ENCODE data around the gene LAMA5.

Gene LAMA5, protein sequence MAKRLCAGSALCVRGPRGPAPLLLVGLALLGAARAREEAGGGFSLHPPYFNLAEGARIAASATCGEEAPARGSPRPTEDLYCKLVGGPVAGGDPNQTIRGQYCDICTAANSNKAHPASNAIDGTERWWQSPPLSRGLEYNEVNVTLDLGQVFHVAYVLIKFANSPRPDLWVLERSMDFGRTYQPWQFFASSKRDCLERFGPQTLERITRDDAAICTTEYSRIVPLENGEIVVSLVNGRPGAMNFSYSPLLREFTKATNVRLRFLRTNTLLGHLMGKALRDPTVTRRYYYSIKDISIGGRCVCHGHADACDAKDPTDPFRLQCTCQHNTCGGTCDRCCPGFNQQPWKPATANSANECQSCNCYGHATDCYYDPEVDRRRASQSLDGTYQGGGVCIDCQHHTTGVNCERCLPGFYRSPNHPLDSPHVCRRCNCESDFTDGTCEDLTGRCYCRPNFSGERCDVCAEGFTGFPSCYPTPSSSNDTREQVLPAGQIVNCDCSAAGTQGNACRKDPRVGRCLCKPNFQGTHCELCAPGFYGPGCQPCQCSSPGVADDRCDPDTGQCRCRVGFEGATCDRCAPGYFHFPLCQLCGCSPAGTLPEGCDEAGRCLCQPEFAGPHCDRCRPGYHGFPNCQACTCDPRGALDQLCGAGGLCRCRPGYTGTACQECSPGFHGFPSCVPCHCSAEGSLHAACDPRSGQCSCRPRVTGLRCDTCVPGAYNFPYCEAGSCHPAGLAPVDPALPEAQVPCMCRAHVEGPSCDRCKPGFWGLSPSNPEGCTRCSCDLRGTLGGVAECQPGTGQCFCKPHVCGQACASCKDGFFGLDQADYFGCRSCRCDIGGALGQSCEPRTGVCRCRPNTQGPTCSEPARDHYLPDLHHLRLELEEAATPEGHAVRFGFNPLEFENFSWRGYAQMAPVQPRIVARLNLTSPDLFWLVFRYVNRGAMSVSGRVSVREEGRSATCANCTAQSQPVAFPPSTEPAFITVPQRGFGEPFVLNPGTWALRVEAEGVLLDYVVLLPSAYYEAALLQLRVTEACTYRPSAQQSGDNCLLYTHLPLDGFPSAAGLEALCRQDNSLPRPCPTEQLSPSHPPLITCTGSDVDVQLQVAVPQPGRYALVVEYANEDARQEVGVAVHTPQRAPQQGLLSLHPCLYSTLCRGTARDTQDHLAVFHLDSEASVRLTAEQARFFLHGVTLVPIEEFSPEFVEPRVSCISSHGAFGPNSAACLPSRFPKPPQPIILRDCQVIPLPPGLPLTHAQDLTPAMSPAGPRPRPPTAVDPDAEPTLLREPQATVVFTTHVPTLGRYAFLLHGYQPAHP (N-terminal part only)

GRCh38 chr20:62367136-62367632 lies at the start of gene LAMA5:
Gene LAMA5, minus strand, starts transcription at chr20:62367312. Its CDS starts 67 bp downstream, at chr20:62367245.
- DNase-seq: peak; percentile 39
- in situ Hi-C loops (cut with HindIII; ENCODE audit: low pct_ligation_motif_present, low pct_unique_long_range_greater_than_20kb, low sequenced_read_pairs): no loop called here

- DNase-seq: no peak
- in situ Hi-C loops (cut with HindIII; ENCODE audit: low pct_ligation_motif_present, low pct_unique_long_range_greater_than_20kb, low sequenced_read_pairs): no loop called here
Observed at GRCh38 chr20:62415354-62416111, 48.4 kb upstream of the LAMA5 start.

DNA sequence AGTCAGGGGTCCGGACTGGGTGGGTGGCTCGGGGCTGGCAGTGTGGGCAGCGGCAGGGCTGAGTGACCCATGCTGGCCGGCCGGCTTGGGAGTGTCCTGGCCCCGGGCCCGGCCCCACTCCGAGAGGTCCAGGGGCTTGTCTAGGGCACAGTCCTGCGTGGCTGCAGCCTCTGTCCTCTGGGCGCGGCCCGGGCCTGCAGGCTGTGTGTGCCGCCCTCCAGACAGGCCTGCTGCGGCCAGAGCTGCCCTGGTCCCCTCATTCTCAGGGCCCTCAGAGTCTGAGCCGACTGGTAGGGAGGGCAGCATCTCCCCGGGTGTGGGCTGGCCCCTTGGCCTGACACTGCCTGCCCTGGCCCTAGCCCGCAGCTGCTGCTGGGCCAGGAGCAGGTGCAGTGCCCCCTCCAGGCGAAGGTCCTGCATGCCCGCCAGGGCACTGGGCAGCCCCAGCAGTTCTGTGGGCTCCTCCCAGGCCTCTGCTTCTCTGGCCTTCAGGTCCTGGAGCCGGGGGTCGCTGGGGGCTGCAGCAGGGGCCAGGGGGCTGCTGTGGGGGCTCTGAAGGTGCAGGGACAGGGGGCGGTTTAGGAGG lies 46.9 kb upstream of the LAMA5 start:
- in situ Hi-C loops (cut with HindIII; ENCODE audit: low pct_ligation_motif_present, low pct_unique_long_range_greater_than_20kb, low sequenced_read_pairs): no loop called here

GRCh38 chr20:62413025-62413570 lies 46.0 kb upstream of the LAMA5 start:
- in situ Hi-C loops (cut with HindIII; ENCODE audit: low pct_ligation_motif_present, low pct_unique_long_range_greater_than_20kb, low sequenced_read_pairs): no loop called here
- no peak for DNase-seq

More for the DNA sequence above, 46.9 kb upstream of the LAMA5 start:
- DNase-seq: peak; percentile 37

- in situ Hi-C loops (cut with HindIII; ENCODE audit: low pct_ligation_motif_present, low pct_unique_long_range_greater_than_20kb, low sequenced_read_pairs): no loop called here
- no peak for DNase-seq
Observed at GRCh38 chr20:62412194-62413024, 45.3 kb upstream of the LAMA5 start.

DNA sequence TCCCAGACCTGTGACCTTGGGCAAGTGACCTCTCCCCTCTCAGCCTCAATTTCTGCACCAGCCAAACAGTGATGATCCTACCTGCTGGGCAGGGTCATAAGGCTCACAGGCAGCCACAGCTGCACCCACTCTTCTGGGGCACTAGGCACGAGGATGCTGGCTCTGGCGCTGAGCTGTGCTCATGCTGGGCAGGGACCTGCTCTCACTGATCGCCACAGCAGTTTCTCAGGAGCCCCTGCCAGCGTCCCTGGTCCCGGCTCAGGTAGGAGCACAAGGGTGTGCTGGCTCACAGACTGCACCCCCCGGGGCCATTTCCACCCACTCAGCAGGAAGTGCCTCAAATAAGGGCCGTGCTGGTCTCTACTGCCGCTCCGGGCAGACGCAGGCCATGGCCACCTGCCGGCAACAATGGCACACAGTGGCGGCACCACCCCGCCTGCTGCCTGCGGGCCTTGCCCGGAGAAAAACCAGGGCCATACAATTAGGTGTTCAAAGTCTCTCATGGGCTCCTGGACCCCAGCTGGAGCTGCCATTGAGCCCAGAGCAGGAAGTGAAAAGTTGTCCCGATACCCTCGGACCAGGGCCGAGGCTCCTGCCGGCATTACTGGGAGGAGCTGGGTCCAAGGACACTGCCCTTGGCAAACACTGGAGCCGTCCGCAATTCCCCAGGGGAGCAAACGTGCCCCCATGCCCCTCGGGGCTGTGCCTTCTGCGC lies 44.5 kb upstream of the LAMA5 start:
- DNase-seq: no peak
- in situ Hi-C loops (cut with HindIII; ENCODE audit: low pct_ligation_motif_present, low pct_unique_long_range_greater_than_20kb, low sequenced_read_pairs): no loop called here

- in situ Hi-C loops (cut with HindIII; ENCODE audit: low pct_ligation_motif_present, low pct_unique_long_range_greater_than_20kb, low sequenced_read_pairs): no loop called here
Observed at GRCh38 chr20:62410746-62411478, 43.8 kb upstream of the LAMA5 start.

DNA sequence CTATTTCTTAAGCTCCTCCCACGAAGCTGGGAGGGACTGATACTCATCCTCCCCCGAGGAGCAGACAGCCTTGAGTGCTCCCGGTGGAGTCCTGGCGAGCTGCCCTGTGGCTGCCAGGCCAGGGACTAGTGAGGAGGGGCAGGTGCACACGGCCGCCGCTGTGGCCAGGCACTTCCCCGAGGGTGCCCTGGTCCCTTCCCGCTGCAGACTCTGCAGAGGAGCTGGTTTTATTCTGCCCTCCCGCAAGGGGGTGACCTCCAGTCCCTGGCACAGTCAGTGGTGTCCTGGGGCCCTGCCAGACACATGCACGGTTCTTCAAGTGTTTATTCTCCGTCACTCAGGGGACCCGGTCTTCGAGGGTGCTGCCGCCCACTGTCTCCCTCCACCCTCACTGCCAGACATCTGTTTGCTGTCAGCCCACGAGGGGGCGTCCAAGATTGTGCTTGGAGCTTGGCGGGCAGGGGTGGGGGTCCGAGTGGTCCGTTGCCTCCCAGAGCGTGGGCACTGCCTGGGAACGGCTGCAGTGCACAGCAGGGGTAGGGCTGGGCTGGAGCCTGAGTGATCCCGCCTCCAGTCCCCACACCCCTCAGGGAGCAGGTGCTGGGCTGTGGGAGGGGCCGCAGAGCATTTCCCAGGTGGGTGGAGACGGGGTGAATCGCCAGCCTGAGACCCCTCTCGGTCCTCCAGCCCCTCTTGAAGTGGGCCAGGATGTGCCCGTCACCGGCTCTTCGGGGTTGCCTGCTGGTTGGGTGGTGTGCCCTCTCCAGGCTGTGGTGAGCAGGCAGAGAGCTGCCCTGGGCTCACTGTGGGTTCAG lies 43.0 kb upstream of the LAMA5 start:
- DNase-seq: peak; percentile 48
- in situ Hi-C loops (cut with HindIII; ENCODE audit: low pct_ligation_motif_present, low pct_unique_long_range_greater_than_20kb, low sequenced_read_pairs): no loop called here

More at GRCh38 chr20:62410746-62411478, 43.8 kb upstream of the LAMA5 start:
- no peak for DNase-seq

DNA sequence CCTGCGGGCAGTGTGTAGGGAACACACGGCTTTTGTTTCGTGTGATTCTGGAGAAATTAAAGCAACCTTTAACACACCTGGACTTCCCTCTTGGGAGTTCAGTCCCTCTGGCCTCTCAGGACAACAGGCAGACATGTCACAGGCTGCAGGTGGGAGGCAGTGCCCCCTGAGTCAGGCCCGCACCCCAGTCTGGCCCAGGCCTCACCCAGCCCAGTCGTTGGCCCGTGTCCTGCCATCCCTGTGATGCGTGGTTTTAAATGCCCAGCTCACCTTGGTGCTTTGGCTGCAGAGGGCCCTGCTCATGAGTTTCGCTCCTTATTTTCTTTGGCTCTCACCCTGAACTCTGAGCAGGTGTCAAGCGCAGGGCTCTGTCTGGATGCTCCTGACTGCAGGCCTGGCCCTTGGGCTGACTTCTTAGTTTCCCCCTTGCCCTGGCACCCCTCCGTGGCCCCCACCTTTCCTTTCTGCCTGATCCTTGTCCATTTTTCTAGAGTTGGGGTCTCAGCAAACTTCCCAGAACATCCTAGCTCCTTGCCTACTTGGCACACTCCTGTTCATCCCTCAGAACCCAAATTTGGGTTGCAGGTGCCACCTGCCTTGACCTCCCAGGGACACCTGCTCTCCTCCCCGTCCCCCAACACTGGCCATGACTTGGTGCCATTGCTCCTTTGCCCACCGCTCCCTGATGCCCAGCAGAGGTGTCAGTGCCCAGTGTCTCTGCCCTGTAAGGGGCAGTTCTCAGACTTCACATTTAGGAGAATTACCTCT lies 42.2 kb upstream of the LAMA5 start:
- in situ Hi-C loops (cut with HindIII; ENCODE audit: low pct_ligation_motif_present, low pct_unique_long_range_greater_than_20kb, low sequenced_read_pairs): no loop called here
- DNase-seq: no peak

- no peak for DNase-seq
- in situ Hi-C loops (cut with HindIII; ENCODE audit: low pct_ligation_motif_present, low pct_unique_long_range_greater_than_20kb, low sequenced_read_pairs): no loop called here
Observed at GRCh38 chr20:62408640-62409039, 41.5 kb upstream of the LAMA5 start.

DNA sequence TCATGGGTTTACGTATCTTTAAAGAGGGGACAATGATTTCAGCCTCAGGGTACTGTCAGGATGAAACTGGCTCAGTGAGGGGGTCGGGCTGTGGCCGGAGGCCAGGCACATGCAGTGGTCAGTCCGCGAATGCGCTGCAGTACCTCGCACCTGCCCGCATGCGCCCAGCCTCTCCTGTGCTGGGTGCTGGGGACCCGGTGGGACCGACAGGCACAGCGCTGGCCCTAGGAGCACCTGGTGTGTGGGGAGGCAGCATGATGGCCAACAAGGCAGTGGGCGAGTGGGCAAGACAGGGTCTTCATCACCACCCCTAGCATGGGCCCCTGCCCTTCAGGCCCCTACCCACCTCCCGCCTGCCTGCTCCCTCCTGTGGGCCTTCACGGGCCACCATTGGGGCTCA lies 40.9 kb upstream of the LAMA5 start:
- no peak for DNase-seq
- in situ Hi-C loops (cut with HindIII; ENCODE audit: low pct_ligation_motif_present, low pct_unique_long_range_greater_than_20kb, low sequenced_read_pairs): no loop called here

DNA sequence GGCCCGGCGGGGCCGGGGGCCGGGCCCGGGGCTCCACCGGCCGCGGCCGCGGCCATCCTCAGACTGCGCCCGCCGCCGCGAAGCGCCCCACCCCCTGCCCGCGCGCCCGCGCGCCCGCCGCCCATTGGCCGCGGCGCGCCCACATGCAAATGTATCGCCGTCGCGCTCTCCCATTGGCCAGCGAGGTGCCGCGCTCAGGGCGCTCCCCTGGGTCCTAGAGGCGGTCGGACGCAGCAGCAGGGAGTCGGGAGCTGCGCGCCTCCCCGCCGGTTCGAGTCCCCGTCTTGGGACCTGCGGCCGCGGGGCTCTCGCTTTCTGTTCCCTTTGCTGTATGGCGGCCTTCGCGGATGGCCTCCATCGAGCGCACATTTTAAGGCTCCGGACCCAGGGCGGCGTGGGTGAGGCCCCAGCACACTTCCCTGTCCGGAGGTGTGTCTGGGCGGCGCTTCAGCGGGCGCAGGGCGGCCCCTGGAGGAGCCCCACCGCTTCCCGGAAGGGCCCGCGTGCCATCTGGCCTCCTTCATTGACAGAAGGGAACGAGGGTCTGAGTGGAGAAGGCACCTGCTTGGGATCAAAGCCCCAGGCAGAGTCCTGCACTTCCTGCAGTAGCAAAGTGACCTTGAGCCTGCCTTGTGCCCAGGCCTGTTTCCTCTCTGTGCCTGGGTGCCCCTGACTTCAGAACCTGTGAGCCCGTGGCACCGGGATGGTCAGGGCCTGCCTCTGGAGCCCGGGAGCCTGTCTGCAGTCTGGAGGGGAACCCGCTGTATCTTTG lies 40.3 kb upstream of the LAMA5 start, which contains the start of gene CABLES2:
Gene CABLES2 (minus strand): TSS at position 65 of the 772 bp plus-strand sequence. CDS start 9 bp downstream, at position 56.
- in situ Hi-C loops (cut with HindIII; ENCODE audit: low pct_ligation_motif_present, low pct_unique_long_range_greater_than_20kb, low sequenced_read_pairs): no loop called here
- DNase-seq: peak; percentile 90

DNA sequence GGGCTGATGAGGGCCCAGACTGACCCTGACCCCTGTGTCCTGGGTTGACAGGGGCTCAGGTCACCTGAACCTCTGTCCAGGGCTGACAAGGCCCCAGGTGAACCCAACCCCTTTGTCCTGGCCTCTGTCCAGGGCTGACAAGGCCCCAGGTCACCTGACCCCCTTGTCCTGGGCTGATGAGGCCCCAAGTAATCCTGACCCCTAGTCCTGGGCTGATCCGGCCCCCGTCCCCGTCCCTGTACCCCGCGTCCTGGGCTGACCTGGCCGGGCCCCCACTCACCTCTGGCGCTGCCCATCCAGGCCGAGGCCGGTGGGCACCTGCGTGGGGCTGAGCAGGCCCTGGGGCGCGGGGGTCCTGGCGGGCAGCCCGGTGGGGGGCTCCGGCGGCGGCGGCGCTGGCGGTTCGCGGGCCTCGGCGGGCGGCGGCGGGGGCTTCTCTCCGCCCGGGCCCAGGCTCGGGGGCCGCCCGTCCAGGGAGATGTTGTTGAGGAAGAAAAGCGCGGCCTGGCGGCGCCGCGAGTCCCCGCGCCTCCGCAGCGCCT lies 39.6 kb upstream of the LAMA5 start:
- in situ Hi-C loops (cut with HindIII; ENCODE audit: low pct_ligation_motif_present, low pct_unique_long_range_greater_than_20kb, low sequenced_read_pairs): no loop called here
- no peak for DNase-seq
